ENCODE measurements around the gene SPAG8. TPM values are rescaled to one million over a fixed set of nuclear protein-coding genes. Genes with fewer than 3 reads are reported as not detected.

Gene SPAG8
- total RNA-seq, 1 experiment from 2014 or later = 0.07 TPM

DNA sequence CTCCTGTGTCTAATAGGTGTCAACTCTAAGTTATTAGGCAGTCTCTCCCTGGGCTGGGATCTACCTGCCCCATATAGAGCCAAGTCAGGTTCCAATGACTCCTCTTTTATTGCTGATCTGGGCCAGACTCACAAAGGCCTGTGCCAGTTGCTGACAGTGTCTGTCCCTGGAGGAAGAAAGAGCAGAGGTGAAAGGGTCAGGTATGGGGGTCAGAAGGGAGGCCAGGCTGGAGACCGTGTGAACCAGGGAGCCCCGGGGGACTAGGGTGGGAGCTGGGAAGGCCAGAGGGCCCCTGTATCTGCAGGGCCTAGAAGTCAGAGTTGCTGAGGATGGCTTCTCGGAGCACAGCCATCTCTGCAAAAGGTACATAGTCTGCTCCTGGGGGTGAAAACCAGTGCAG, 6.3 kb upstream of the SPAG8 start:
- Histone ChIP-seq H3K4me2 (ENCODE audit: low read depth, low read length, poor library complexity, severe bottlenecking) (no peak overlapping the region), H3K27me3 (ENCODE audit: low read length) (no peaks in the 10 kb centered on the region), H3K4me3 (ENCODE audit: low read length) (no peak overlapping the region), H3K9me3 (ENCODE audit: low read length) (no peaks in the 10 kb centered on the region), H3K9ac (ENCODE audit: low read length) (no peak overlapping the region), H4K20me1 (ENCODE audit: insufficient read depth, low read depth, low read length) (no peaks in the 10 kb centered on the region), H3K9me2 (replicated peaks; ENCODE audit: insufficient read depth, low read length) (no peaks in the 10 kb centered on the region), H3K79me2 (ENCODE audit: low read length) (peaks cover 8% of the 10 kb centered on the region), H3K27ac (ENCODE audit: low read length) (no peak overlapping the region), H2AFZ (ENCODE audit: low read length) (no peak overlapping the region), H3K4me1 (ENCODE audit: low read length) (peaks cover 13% of the 10 kb centered on the region), H3K36me3 (ENCODE audit: insufficient read depth, low read length) (no peaks in the 10 kb centered on the region)
- no peak for DNase-seq

DNA sequence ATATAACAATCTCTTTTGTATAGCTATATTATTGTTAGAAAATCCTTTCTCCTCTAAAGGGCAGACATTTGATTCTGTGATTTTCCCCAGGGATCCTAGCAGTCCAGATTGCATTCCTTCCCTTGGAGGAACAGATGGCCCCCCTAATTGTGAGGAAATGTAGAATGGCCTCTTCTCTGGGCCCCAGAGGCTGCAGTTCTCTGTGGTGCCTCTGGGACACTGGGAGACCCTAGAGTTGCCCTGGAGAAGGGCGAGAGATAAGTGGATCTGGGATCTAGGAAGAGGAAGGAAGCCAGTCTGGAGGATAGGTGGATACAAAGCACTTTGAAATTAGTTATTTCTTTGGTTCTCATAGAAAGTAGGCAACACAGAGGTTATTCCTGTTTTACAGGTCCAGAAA, 4.6 kb upstream of the SPAG8 start:
- Histone ChIP-seq H3K4me3 (ENCODE audit: low read length) (no peak overlapping the region), H3K9me2 (replicated peaks; ENCODE audit: insufficient read depth, low read length) (no peaks in the 10 kb centered on the region), H3K9me3 (ENCODE audit: low read length) (no peaks in the 10 kb centered on the region), H2AFZ (ENCODE audit: low read length) (no peak overlapping the region), H3K4me2 (ENCODE audit: low read depth, low read length, poor library complexity, severe bottlenecking) (no peak overlapping the region), H3K79me2 (ENCODE audit: low read length) (peaks cover 8% of the 10 kb centered on the region), H4K20me1 (ENCODE audit: insufficient read depth, low read depth, low read length) (no peaks in the 10 kb centered on the region), H3K9ac (ENCODE audit: low read length) (no peak overlapping the region), H3K27me3 (ENCODE audit: low read length) (no peaks in the 10 kb centered on the region), H3K4me1 (ENCODE audit: low read length) (peaks cover 28% of the 10 kb centered on the region), H3K27ac (ENCODE audit: low read length) (no peak overlapping the region), H3K36me3 (ENCODE audit: insufficient read depth, low read length) (no peaks in the 10 kb centered on the region)
- no peak for DNase-seq

DNA sequence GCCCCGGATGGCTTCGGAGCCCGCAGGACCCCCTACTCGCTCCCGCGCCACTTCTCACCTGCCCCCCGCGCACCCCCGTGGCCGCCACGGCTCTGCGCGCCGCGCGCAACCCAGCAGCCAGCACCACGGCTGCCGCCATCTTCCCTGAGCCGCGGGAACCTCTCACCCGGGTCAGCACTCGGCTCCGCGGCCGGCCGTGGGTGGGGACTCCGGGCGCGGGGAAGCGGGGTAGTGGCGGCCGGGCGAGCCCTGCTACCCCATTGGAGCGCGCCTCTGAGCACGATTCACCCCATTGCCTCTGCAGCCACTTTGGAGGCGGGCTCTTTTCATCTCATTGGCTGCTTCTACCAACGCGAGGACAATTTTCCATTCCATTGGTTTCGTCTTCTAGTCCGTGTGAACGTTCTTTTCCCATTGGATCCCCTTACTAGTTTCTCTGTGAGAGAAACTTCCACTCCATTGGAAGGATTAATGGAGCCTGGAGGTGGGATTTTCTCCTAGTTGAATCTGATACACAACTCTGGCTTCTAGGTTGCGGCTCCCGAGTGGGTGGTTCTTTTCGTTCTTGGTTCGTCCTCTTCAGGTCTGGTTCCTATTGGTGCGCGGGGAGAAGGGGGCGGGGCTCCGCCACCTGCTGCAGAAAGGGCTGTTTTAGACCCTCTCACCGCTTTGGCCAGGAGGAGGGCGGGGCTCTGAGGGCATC, 2.9 kb upstream of the SPAG8 start, which contains the start of gene HINT2:
Gene HINT2, minus strand, starts transcription at position 202 of the 703 bp plus-strand sequence. Its CDS starts 63 bp downstream, at position 139.
- Histone ChIP-seq H3K79me2 (ENCODE audit: low read length) (peaks cover 8% of the 10 kb centered on the region), H2AFZ (ENCODE audit: low read length) (peak within 1 kb of the TSS; percentile 98), H3K27ac (ENCODE audit: low read length) (peak within 1 kb of the TSS; percentile 77), H3K4me3 (ENCODE audit: low read length) (peak within 1 kb of the TSS; percentile 81), H3K4me1 (ENCODE audit: low read length) (peaks cover 37% of the 10 kb centered on the region), H3K27me3 (ENCODE audit: low read length) (no peaks in the 10 kb centered on the region), H3K9ac (ENCODE audit: low read length) (peak within 1 kb of the TSS; percentile 90), H4K20me1 (ENCODE audit: insufficient read depth, low read depth, low read length) (no peaks in the 10 kb centered on the region), H3K36me3 (ENCODE audit: insufficient read depth, low read length) (no peaks in the 10 kb centered on the region), H3K9me3 (ENCODE audit: low read length) (no peaks in the 10 kb centered on the region), H3K4me2 (ENCODE audit: low read depth, low read length, poor library complexity, severe bottlenecking) (peak within 1 kb of the TSS; percentile 90), H3K9me2 (replicated peaks; ENCODE audit: insufficient read depth, low read length) (no peaks in the 10 kb centered on the region)
- peak; percentile 99 for DNase-seq

DNA sequence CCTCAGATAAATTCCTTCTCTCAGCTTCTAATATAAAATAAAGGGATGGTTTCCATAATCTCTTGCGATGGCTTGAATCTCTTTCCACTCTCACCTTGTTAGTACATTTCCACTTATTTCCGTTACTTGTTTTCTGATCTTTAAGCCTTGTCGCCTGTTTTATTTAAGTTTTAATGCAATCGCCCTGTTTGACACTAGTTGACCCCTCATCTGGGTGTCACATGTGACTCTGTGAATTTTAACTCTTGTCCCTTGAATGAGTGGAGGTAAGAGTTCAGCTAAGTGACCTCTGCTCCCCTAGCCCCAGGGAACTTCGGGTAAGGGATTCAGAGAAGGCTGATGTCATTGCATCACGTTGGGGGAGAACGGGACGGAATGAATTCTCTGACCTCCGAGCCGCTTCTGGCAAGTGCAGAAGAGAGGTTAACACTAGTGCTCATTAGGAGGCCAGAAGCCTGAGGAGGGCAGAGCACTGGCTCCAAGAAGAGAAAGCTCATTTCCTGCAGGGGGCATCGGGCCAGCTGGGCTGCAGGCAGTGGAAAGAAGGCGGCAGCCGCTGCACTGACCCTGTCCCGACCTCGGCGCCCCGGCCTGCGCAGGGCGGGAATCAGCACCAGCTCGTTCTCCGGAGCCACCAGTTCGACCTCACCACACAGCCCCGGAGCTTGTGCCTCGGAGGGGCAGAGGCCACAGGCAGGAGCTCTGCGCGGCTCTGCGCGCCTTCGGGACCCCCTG, 2.2 kb upstream of the SPAG8 start:
- H3K4me2 ChIP-seq (ENCODE audit: low read depth, low read length, poor library complexity, severe bottlenecking) = peak overlapping the region; percentile 90

DNA sequence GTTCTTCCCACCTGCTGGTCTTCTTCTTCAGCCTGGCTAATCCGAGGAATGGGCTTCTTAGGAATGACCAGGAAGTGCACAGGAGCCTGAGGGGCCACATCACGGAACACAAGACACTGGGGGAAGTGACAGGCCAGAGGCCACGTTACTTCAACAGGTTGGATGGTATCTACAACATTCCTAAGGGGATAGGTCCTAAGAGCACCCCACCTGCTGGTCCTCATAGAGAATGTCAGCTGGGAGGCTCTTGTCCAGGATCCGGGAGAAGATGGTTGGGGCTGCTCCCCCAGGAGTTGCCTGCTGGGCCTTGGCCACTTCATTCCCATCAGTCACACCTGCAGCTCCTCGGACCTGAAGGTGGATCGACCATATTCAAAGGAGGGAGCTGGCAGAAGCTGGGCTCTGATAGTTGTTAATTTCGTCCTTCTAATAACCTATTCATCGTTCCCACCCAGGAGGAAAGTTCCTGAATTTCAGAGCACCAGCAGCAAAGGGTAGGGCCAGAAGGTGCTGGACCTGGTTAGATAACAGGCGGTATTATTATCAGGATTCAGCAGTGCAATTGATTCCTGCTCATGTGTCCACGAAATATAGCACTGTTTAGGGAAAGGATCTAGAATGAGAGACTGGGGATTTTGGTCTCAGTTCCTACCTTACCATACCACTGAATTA, 1.5 kb upstream of the SPAG8 start:
- Histone ChIP-seq H3K79me2 (ENCODE audit: low read length) (peaks cover 8% of the 10 kb centered on the region), H3K9me2 (replicated peaks; ENCODE audit: insufficient read depth, low read length) (no peaks in the 10 kb centered on the region), H3K27ac (ENCODE audit: low read length) (peak overlapping the region; percentile 77), H3K9me3 (ENCODE audit: low read length) (no peaks in the 10 kb centered on the region), H3K4me1 (ENCODE audit: low read length) (peaks cover 37% of the 10 kb centered on the region), H3K9ac (ENCODE audit: low read length) (peak overlapping the region; percentile 90), H4K20me1 (ENCODE audit: insufficient read depth, low read depth, low read length) (no peaks in the 10 kb centered on the region), H3K27me3 (ENCODE audit: low read length) (no peaks in the 10 kb centered on the region), H2AFZ (ENCODE audit: low read length) (no peak overlapping the region), H3K4me2 (ENCODE audit: low read depth, low read length, poor library complexity, severe bottlenecking) (peak overlapping the region; percentile 90), H3K4me3 (ENCODE audit: low read length) (peak overlapping the region; percentile 81), H3K36me3 (ENCODE audit: insufficient read depth, low read length) (peaks cover 5% of the 10 kb centered on the region; the same call in 1 of the 2 replicates)
- no peak for DNase-seq

More for the DNA sequence above, 2.2 kb upstream of the SPAG8 start:
- no peaks in the 10 kb centered on the region for H3K27me3 ChIP-seq (ENCODE audit: low read length)
- H3K9me2 ChIP-seq (replicated peaks; ENCODE audit: insufficient read depth, low read length) = no peaks in the 10 kb centered on the region
- peaks cover 37% of the 10 kb centered on the region for H3K4me1 ChIP-seq (ENCODE audit: low read length)
- peak overlapping the region; percentile 77 for H3K27ac ChIP-seq (ENCODE audit: low read length)
- no peaks in the 10 kb centered on the region for H3K9me3 ChIP-seq (ENCODE audit: low read length)
- H2AFZ ChIP-seq (ENCODE audit: low read length) = no peak overlapping the region
- H3K4me3 ChIP-seq (ENCODE audit: low read length) = peak overlapping the region; percentile 81
- peaks cover 8% of the 10 kb centered on the region for H3K79me2 ChIP-seq (ENCODE audit: low read length)
- H3K9ac ChIP-seq (ENCODE audit: low read length) = peak overlapping the region; percentile 90
- no peaks in the 10 kb centered on the region for H4K20me1 ChIP-seq (ENCODE audit: insufficient read depth, low read depth, low read length)
- no peaks in the 10 kb centered on the region for H3K36me3 ChIP-seq (ENCODE audit: insufficient read depth, low read length)
- DNase-seq = peak; percentile 78

DNA sequence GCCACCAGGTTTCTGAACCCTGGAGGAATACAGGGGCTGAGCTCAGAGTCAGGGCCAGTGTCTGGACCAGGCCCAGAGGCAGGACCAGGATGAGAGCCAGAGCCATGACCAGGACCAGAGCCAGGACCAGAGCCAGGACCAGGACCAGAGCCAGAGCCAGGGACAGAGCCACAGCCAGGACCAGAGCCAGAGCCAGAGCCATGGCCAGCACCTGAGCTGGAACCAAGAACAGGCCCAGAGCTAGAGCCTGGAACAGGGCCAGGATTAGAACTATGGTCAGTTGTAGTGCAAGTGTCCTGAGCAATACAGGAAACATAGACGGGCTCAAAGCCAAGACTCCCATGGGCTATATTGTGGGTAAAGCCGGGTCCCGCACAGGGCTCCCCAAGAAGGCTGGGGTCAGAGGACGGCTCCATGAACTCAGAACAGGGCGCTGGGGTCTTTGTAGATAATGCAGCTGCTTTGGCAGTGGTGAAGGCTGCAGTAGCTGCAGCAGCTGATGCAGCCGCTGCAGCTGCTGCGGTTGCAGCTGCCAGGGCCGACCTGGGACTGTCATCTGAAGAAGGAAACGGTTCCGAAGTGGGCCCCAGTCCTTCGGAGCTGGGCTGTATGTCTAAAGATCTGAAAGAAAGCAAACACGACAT, 559 bp downstream of the SPAG8 start:
- no peak for DNase-seq
- peak overlapping the region; percentile 90 for H3K4me2 ChIP-seq (ENCODE audit: low read depth, low read length, poor library complexity, severe bottlenecking)
- H3K4me3 ChIP-seq (ENCODE audit: low read length) = peak overlapping the region; percentile 72
- no peaks in the 10 kb centered on the region for H4K20me1 ChIP-seq (ENCODE audit: insufficient read depth, low read depth, low read length)
- H3K9me2 ChIP-seq (replicated peaks; ENCODE audit: insufficient read depth, low read length) = no peaks in the 10 kb centered on the region
- no peaks in the 10 kb centered on the region for H3K27me3 ChIP-seq (ENCODE audit: low read length)
- peaks cover 37% of the 10 kb centered on the region for H3K4me1 ChIP-seq (ENCODE audit: low read length)
- no peak overlapping the region for H2AFZ ChIP-seq (ENCODE audit: low read length)
- no peaks in the 10 kb centered on the region for H3K9me3 ChIP-seq (ENCODE audit: low read length)
- no peak overlapping the region for H3K27ac ChIP-seq (ENCODE audit: low read length)
- peaks cover 8% of the 10 kb centered on the region for H3K79me2 ChIP-seq (ENCODE audit: low read length)
- H3K9ac ChIP-seq (ENCODE audit: low read length) = peak overlapping the region; percentile 70
- H3K36me3 ChIP-seq (ENCODE audit: insufficient read depth, low read length) = peaks cover 18% of the 10 kb centered on the region; the same call in 1 of the 2 replicates

DNA sequence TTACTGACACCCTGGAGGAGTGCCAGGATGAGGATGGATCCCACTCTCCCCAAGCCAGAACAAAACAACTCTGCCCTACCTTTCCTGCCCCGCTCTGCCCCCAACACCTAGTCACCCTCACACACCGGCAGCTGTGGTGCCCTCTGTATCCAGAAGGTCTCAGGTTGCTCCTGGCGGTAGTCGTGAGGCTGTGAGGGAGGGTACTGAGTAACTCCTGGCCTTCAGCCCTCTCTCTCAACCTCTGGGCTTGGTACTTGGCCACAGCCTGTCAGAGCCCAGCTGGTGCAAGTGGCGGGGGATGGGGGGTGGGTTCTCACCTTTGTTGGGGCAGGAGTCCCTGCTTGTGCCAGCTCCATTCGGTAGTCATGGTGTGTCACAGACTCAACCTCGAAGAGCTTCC, 1.9 kb downstream of the SPAG8 start:
- Histone ChIP-seq H3K9ac (ENCODE audit: low read length) (no peak overlapping the region), H3K27ac (ENCODE audit: low read length) (no peak overlapping the region), H3K36me3 (ENCODE audit: insufficient read depth, low read length) (peaks cover 21% of the 10 kb centered on the region), H4K20me1 (ENCODE audit: insufficient read depth, low read depth, low read length) (no peaks in the 10 kb centered on the region), H3K27me3 (ENCODE audit: low read length) (no peaks in the 10 kb centered on the region), H3K9me2 (replicated peaks; ENCODE audit: insufficient read depth, low read length) (no peaks in the 10 kb centered on the region), H3K4me2 (ENCODE audit: low read depth, low read length, poor library complexity, severe bottlenecking) (no peak overlapping the region), H2AFZ (ENCODE audit: low read length) (no peak overlapping the region), H3K79me2 (ENCODE audit: low read length) (peaks cover 8% of the 10 kb centered on the region), H3K9me3 (ENCODE audit: low read length) (no peaks in the 10 kb centered on the region), H3K4me3 (ENCODE audit: low read length) (no peak overlapping the region), H3K4me1 (ENCODE audit: low read length) (peaks cover 33% of the 10 kb centered on the region)
- DNase-seq = no peak

All from Karpas-422 (cell line).